Activated T-helper 17 cell treated with anti-CD3 and anti-CD28 coated beads, Interleukin-2, amount 50 U/mL, for 72 hours (primary cell): Measurements from ENCODE around the gene SKI. TPM values are rescaled to one million over a fixed set of nuclear protein-coding genes. Genes with fewer than 3 reads are reported as not detected.

Experiments
- ATAC-seq: fragments of 150-1000 bp; cut with Tn5 transposase; replicated peaks from 2 replicates; pipeline ENCODE4 v1.10.0; 2021; ENCODE audit warnings: mild to moderate bottlenecking, moderate library complexity
- H3K27ac Mint-ChIP-seq: one replicate; pipeline ENCODE4 v1.8.0; 2022; ENCODE audit warnings: mixed read lengths
- H3K27me3 Mint-ChIP-seq: one replicate; pipeline ENCODE4 v1.8.0; 2022; ENCODE audit warnings: mixed read lengths
- H3K36me3 Mint-ChIP-seq: one replicate; pipeline ENCODE4 v1.8.0; 2022; ENCODE audit warnings: low read depth, mild to moderate bottlenecking, mixed read lengths
- H3K4me1 Mint-ChIP-seq: one replicate; pipeline ENCODE4 v1.8.0; 2022; ENCODE audit warnings: mixed read lengths
- H3K4me3 Mint-ChIP-seq: one replicate; pipeline ENCODE4 v1.8.0; 2022; ENCODE audit warnings: mild to moderate bottlenecking, mixed read lengths
- H3K9me3 Mint-ChIP-seq: one replicate; pipeline ENCODE4 v1.8.0; 2022; ENCODE audit warnings: mixed read lengths
- total RNA-seq, 2 donors: library from RNA; stranded (reverse); gene quantifications; one replicate each; pipeline ENCODE4 v1.2.3, GENCODE V29; 2022

Gene SKI
- total RNA-seq, 2 donors from 2014 or later: 39.5 to 52.1 TPM

GRCh38 chr1:2354511-2355372, 126.6 kb downstream of the SKI start:
- ATAC-seq: no peak
- H3K27me3 Mint-ChIP-seq: no peaks in the 10 kb centered on the region
- no peaks in the 10 kb centered on the region for H3K36me3 Mint-ChIP-seq

GRCh38 chr1:2355373-2356261, 127.5 kb downstream of the SKI start:
- Mint-ChIP-seq H3K4me1 (no peaks in the 10 kb centered on the region), H3K36me3 (no peaks in the 10 kb centered on the region), H3K4me3 (no peak overlapping the region), H3K9me3 (no peaks in the 10 kb centered on the region), H3K27ac (no peak overlapping the region), H3K27me3 (no peaks in the 10 kb centered on the region)
- ATAC-seq: no peak

More at GRCh38 chr1:2354511-2355372, 126.6 kb downstream of the SKI start:
- no peak overlapping the region for H3K4me3 Mint-ChIP-seq
- H3K4me1 Mint-ChIP-seq: no peaks in the 10 kb centered on the region
- H3K27ac Mint-ChIP-seq: no peak overlapping the region
- H3K9me3 Mint-ChIP-seq: no peaks in the 10 kb centered on the region

GRCh38 chr1:2356401-2356800, 128.3 kb downstream of the SKI start:
- Mint-ChIP-seq H3K4me3 (no peak overlapping the region), H3K27ac (no peak overlapping the region), H3K27me3 (no peaks in the 10 kb centered on the region), H3K4me1 (no peaks in the 10 kb centered on the region), H3K9me3 (no peaks in the 10 kb centered on the region), H3K36me3 (no peaks in the 10 kb centered on the region)
- no peak for ATAC-seq

GRCh38 chr1:2356911-2357845, 129.1 kb downstream of the SKI start:
- Mint-ChIP-seq H3K27ac (no peak overlapping the region), H3K27me3 (no peaks in the 10 kb centered on the region), H3K36me3 (no peaks in the 10 kb centered on the region), H3K9me3 (no peaks in the 10 kb centered on the region), H3K4me3 (no peak overlapping the region), H3K4me1 (no peaks in the 10 kb centered on the region)
- no peak for ATAC-seq

GRCh38 chr1:2358072-2358471, 130.0 kb downstream of the SKI start:
- Mint-ChIP-seq H3K27ac (no peak overlapping the region), H3K27me3 (no peaks in the 10 kb centered on the region), H3K36me3 (no peaks in the 10 kb centered on the region), H3K4me1 (no peaks in the 10 kb centered on the region), H3K9me3 (no peaks in the 10 kb centered on the region), H3K4me3 (no peak overlapping the region)
- no peak for ATAC-seq

- no peaks in the 10 kb centered on the region for H3K36me3 Mint-ChIP-seq
- H3K27ac Mint-ChIP-seq: no peak overlapping the region
- H3K4me1 Mint-ChIP-seq: no peaks in the 10 kb centered on the region
- ATAC-seq: no peak
- H3K9me3 Mint-ChIP-seq: peaks cover 3% of the 10 kb centered on the region
- H3K27me3 Mint-ChIP-seq: no peaks in the 10 kb centered on the region
- H3K4me3 Mint-ChIP-seq: no peak overlapping the region
Observed at GRCh38 chr1:2358651-2359640, 130.8 kb downstream of the SKI start.

Other genes starting within 250 kb of the SKI start
- not detected for gene CFAP74, start 224.5 kb upstream of the SKI start, total RNA-seq
- not detected for gene GABRD, start 209.0 kb upstream of the SKI start, total RNA-seq
- gene PRKCZ, start 177.9 kb upstream of the SKI start, total RNA-seq: 10 to 100 TPM; 12.2 to 24.7 TPM
- 10 to 100 TPM; 56.7 to 68.3 TPM for gene FAAP20, start 33.5 kb upstream of the SKI start, total RNA-seq
- gene MORN1, start 163.2 kb downstream of the SKI start, total RNA-seq: 1 to 10 TPM; 4.4 to 5.3 TPM
- gene RER1, start 163.5 kb downstream of the SKI start, total RNA-seq: 100 to 1,000 TPM; 120 to 180 TPM
- 10 to 100 TPM; 10.0 to 13.1 TPM for gene PEX10, start 184.2 kb downstream of the SKI start, total RNA-seq
- gene PLCH2, start 248.0 kb downstream of the SKI start, total RNA-seq: 10 to 100 TPM in 1 of 2 donors, 1 to 10 TPM in 1; 3.4 to 28.1 TPM